Measurements from ENCODE around the gene SRPK2.
"Not testable (repeated sequence)": the region's sequence is repeated elsewhere in the genome, so short reads cannot be mapped to it uniquely, and the experiment has no call there.

Gene SRPK2

GRCh38 chr7:105316578-105317344, 72.0 kb downstream of the SRPK2 start:
- Histone ChIP-seq H3K36me3 (replicated peaks) (no peaks in the 10 kb centered on the region; the same call in 1 of the 2 replicates), H3K4me1 (peaks cover 14% of the 10 kb centered on the region; the same call in 1 of the 2 replicates), H3K9me3 (no peaks in the 10 kb centered on the region), H3K4me3 (no peak overlapping the region), H3K27me3 (ENCODE audit: low read depth) (no peaks in the 10 kb centered on the region)
- in situ Hi-C loops (cut with MboI; ENCODE audit: low sequenced_read_pairs), result no loop called here
- DNase-seq (ENCODE audit: low spot score in 2 of 2), result no peak

GRCh38 chr7:105315357-105315756, 73.4 kb downstream of the SRPK2 start:
- Histone ChIP-seq H3K36me3 (replicated peaks) (no peaks in the 10 kb centered on the region), H3K4me1 (peaks cover 14% of the 10 kb centered on the region; the same call in 1 of the 2 replicates), H3K4me3 (no peak overlapping the region), H3K9me3 (no peaks in the 10 kb centered on the region), H3K27me3 (ENCODE audit: low read depth) (no peaks in the 10 kb centered on the region)
- in situ Hi-C loops (cut with MboI; ENCODE audit: low sequenced_read_pairs), result no loop called here
- no peak for DNase-seq (ENCODE audit: low spot score in 2 of 2)

- H3K4me3 ChIP-seq, result no peak overlapping the region
- peaks cover 4% of the 10 kb centered on the region for H3K4me1 ChIP-seq
- H3K36me3 ChIP-seq (replicated peaks), result no peaks in the 10 kb centered on the region
- no peaks in the 10 kb centered on the region for H3K9me3 ChIP-seq
- no peaks in the 10 kb centered on the region for H3K27me3 ChIP-seq (ENCODE audit: low read depth)
- DNase-seq (ENCODE audit: low spot score in 2 of 2), result no peak
- in situ Hi-C loops (cut with MboI; ENCODE audit: low sequenced_read_pairs), result no loop called here
Measured at GRCh38 chr7:105309235-105310169, 79.2 kb downstream of the SRPK2 start.

- Histone ChIP-seq H3K27me3 (ENCODE audit: low read depth) (no peaks in the 10 kb centered on the region), H3K9me3 (no peaks in the 10 kb centered on the region), H3K4me3 (no peak overlapping the region), H3K36me3 (replicated peaks) (no peaks in the 10 kb centered on the region), H3K4me1 (peaks cover 12% of the 10 kb centered on the region)
- in situ Hi-C loops (cut with MboI; ENCODE audit: low sequenced_read_pairs), result no loop called here
- no peak for DNase-seq (ENCODE audit: low spot score in 2 of 2)
Measured at GRCh38 chr7:105307163-105307672, 81.5 kb downstream of the SRPK2 start.

- Histone ChIP-seq H3K4me3 (no peak overlapping the region), H3K36me3 (replicated peaks) (no peaks in the 10 kb centered on the region), H3K27me3 (ENCODE audit: low read depth) (no peaks in the 10 kb centered on the region), H3K4me1 (peaks cover 12% of the 10 kb centered on the region), H3K9me3 (no peaks in the 10 kb centered on the region)
- no peak for DNase-seq (ENCODE audit: low spot score in 2 of 2)
- in situ Hi-C loops (cut with MboI; ENCODE audit: low sequenced_read_pairs), result no loop called here
Measured at GRCh38 chr7:105306298-105306748, 82.4 kb downstream of the SRPK2 start.

- Histone ChIP-seq H3K4me3 (no peak overlapping the region), H3K9me3 (no peaks in the 10 kb centered on the region), H3K36me3 (replicated peaks) (no peaks in the 10 kb centered on the region), H3K27me3 (ENCODE audit: low read depth) (no peaks in the 10 kb centered on the region), H3K4me1 (peaks cover 12% of the 10 kb centered on the region)
- no peak for DNase-seq (ENCODE audit: low spot score in 2 of 2)
- in situ Hi-C loops (cut with MboI; ENCODE audit: low sequenced_read_pairs), result no loop called here
Measured at GRCh38 chr7:105305633-105306032, 83.1 kb downstream of the SRPK2 start.

GRCh38 chr7:105304040-105304895, 84.5 kb downstream of the SRPK2 start:
- H3K36me3 ChIP-seq (replicated peaks), result no peaks in the 10 kb centered on the region
- peak; percentile 48 to 53 for DNase-seq (ENCODE audit: low spot score in 2 of 2)

GRCh38 chr7:105300587-105300986, 88.1 kb downstream of the SRPK2 start:
- H3K9me3 ChIP-seq; H3K27me3 ChIP-seq (ENCODE audit: low read depth); in situ Hi-C loops (cut with MboI; ENCODE audit: low sequenced_read_pairs); DNase-seq (ENCODE audit: low spot score in 2 of 2); H3K4me3 ChIP-seq; H3K36me3 ChIP-seq (replicated peaks): not testable (repeated sequence)
- H3K4me1 ChIP-seq, result peaks cover 12% of the 10 kb centered on the region

More at GRCh38 chr7:105304040-105304895, 84.5 kb downstream of the SRPK2 start:
- H3K4me1 ChIP-seq, result peaks cover 12% of the 10 kb centered on the region
- no peaks in the 10 kb centered on the region for H3K9me3 ChIP-seq
- no peaks in the 10 kb centered on the region for H3K27me3 ChIP-seq (ENCODE audit: low read depth)
- in situ Hi-C loops (cut with MboI; ENCODE audit: low sequenced_read_pairs), result no loop called here
- H3K4me3 ChIP-seq, result no peak overlapping the region

GRCh38 chr7:105298439-105298894, 90.3 kb downstream of the SRPK2 start:
- no peaks in the 10 kb centered on the region for H3K9me3 ChIP-seq
- H3K27me3 ChIP-seq (ENCODE audit: low read depth), result no peaks in the 10 kb centered on the region
- no peak for DNase-seq (ENCODE audit: low spot score in 2 of 2)
- H3K4me3 ChIP-seq, result no peak overlapping the region
- no peaks in the 10 kb centered on the region for H3K36me3 ChIP-seq (replicated peaks)
- in situ Hi-C loops (cut with MboI; ENCODE audit: low sequenced_read_pairs), result no loop called here
- H3K4me1 ChIP-seq, result peaks cover 7% of the 10 kb centered on the region

GRCh38 chr7:105297985-105298384, 90.7 kb downstream of the SRPK2 start:
- no peaks in the 10 kb centered on the region for H3K36me3 ChIP-seq (replicated peaks)
- DNase-seq (ENCODE audit: low spot score in 2 of 2), result no peak
- H3K4me1 ChIP-seq, result peaks cover 7% of the 10 kb centered on the region
- in situ Hi-C loops (cut with MboI; ENCODE audit: low sequenced_read_pairs), result no loop called here
- H3K4me3 ChIP-seq, result no peak overlapping the region
- no peaks in the 10 kb centered on the region for H3K9me3 ChIP-seq
- H3K27me3 ChIP-seq (ENCODE audit: low read depth), result no peaks in the 10 kb centered on the region

- in situ Hi-C loops (cut with MboI; ENCODE audit: low sequenced_read_pairs), result no loop called here
- no peaks in the 10 kb centered on the region for H3K27me3 ChIP-seq (ENCODE audit: low read depth)
- H3K36me3 ChIP-seq (replicated peaks), result no peaks in the 10 kb centered on the region
- no peak for DNase-seq (ENCODE audit: low spot score in 2 of 2)
- H3K4me1 ChIP-seq, result peaks cover 7% of the 10 kb centered on the region
- H3K9me3 ChIP-seq, result no peaks in the 10 kb centered on the region
- H3K4me3 ChIP-seq, result no peak overlapping the region
Measured at GRCh38 chr7:105297309-105297708, 91.4 kb downstream of the SRPK2 start.

GRCh38 chr7:105296491-105296890, 92.2 kb downstream of the SRPK2 start:
- Histone ChIP-seq H3K36me3 (replicated peaks) (no peaks in the 10 kb centered on the region), H3K4me1 (peaks cover 7% of the 10 kb centered on the region), H3K9me3 (no peaks in the 10 kb centered on the region), H3K27me3 (ENCODE audit: low read depth) (no peaks in the 10 kb centered on the region), H3K4me3 (no peak overlapping the region)
- in situ Hi-C loops (cut with MboI; ENCODE audit: low sequenced_read_pairs), result no loop called here
- no peak for DNase-seq (ENCODE audit: low spot score in 2 of 2)
